K562 (cell line): ENCODE data around the gene CBFA2T2. TPM values are rescaled to one million over a fixed set of nuclear protein-coding genes. Genes with fewer than 3 reads are reported as not detected.

Experiments used
- ATAC-seq: fragments of 200-7000 bp; cut with Tn5 transposase; 3 replicates; pipeline ENCODE4 v1.9.1; 2020; ENCODE audit warnings: moderate library complexity
- BruUV-seq: library from RNA; stranded (reverse); fragments of 400-500 nt; replicated peaks from 2 replicates; lab custom pipeline; 2021; lab: Mats Ljungman, UMichigan
- CTCF ChIA-PET: fragments of 300-600 bp; formaldehyde crosslinking; extraction: SDS; loops from one replicate; lab custom pipeline; 2021; ENCODE audit warnings: low intra/inter-chr PET ratio; lab: Yijun Ruan, JAX
- POLR2A ChIA-PET: fragments of 300-600, 350-650 bp; sonication (Branson Sonifier 250); formaldehyde crosslinking; extraction: SDS; loops from one replicate; lab custom pipeline; 2021; ENCODE audit warnings: antibody characterized with exemption, inconsistent platforms; lab: Yijun Ruan, JAX
- DNase-seq, 4 experiments: peaks; one replicate each; pipeline versions ENCODE4 v3.0.0 to v3.0.0-alpha.2; 2011 to 2018; ENCODE audit warnings: low spot score in 3 of 4, mixed read lengths in 3 of 4; ENCODE audit errors: extremely low read depth in 1 of 4
- FAIRE-seq: peaks from 2 replicates; lab custom pipeline; 2011; peaks lifted over from hg19 to GRCh38; lab: Jason Lieb, UNC
- H2AFZ ChIP-seq: 2 replicates; pipeline ENCODE4 v1.6.0; 2011; ENCODE audit warnings: low read depth, low read length, control low read depth, inconsistent platforms
- H3K27ac ChIP-seq: fragments of 200-600 bp; 3 replicates; pipeline ENCODE4 v1.8.0; 2011; ENCODE audit warnings: low read depth, mild to moderate bottlenecking, control low read depth, inconsistent platforms, low read length, moderate library complexity, mixed read lengths; ENCODE audit errors: extremely low read depth
- H3K27me3 ChIP-seq, 2 experiments: fragments of 300-600 bp in 1 of 2; 2 replicates in 1 of 2; 3 replicates in 1 of 2; pipeline versions ENCODE4 v1.6.0 to v1.8.0; 2011; ENCODE audit warnings: inconsistent platforms in 2 of 2, low read length in 2 of 2, mild to moderate bottlenecking in 1 of 2, mixed read lengths in 1 of 2, moderate library complexity in 1 of 2; ENCODE audit not compliant: control insufficient read depth in 2 of 2, insufficient read depth in 2 of 2
- H3K36me3 ChIP-seq: fragments of 300-600 bp; 3 replicates; pipeline ENCODE4 v1.8.0; 2011; ENCODE audit warnings: mild to moderate bottlenecking, low read length, inconsistent platforms; ENCODE audit not compliant: control insufficient read depth, insufficient read depth
- H3K4me1 ChIP-seq, 2 experiments: fragments of 200-600 bp in 1 of 2; replicated peaks in 1 of 2; 2 replicates in 1 of 2; 3 replicates in 1 of 2; pipeline versions ENCODE4 v1.5.1 to v1.8.0; 2011; ENCODE audit warnings: inconsistent platforms in 2 of 2, low read length in 2 of 2, mild to moderate bottlenecking in 1 of 2, mixed read lengths in 1 of 2, moderate library complexity in 1 of 2; ENCODE audit not compliant: control insufficient read depth in 2 of 2, insufficient read depth in 2 of 2
- H3K4me2 ChIP-seq: 2 replicates; pipeline ENCODE4 v1.6.1; 2011; ENCODE audit warnings: low read length, control low read depth, inconsistent platforms, mixed read lengths; ENCODE audit not compliant: insufficient read depth
- H3K4me3 ChIP-seq: fragments of 200-600 bp; sonication (generic), shearing (Covaris generic); 2 replicates; pipeline ENCODE4 v1.5.1; 2016; ENCODE audit warnings: control low read depth, inconsistent platforms
- H3K79me2 ChIP-seq: fragments of 200-600 bp; 3 replicates; pipeline ENCODE4 v1.8.0; 2011; ENCODE audit warnings: low read length, inconsistent platforms; ENCODE audit not compliant: control insufficient read depth, insufficient read depth
- H3K9ac ChIP-seq, 2 experiments: 2 replicates each; pipeline versions ENCODE4 v1.6.0 to v1.6.1; 2011; ENCODE audit warnings: low read depth in 2 of 2, low read length in 2 of 2, control low read depth in 1 of 2, inconsistent platforms in 1 of 2, mild to moderate bottlenecking in 1 of 2, mixed read lengths in 1 of 2; ENCODE audit not compliant: insufficient read depth in 1 of 2
- H3K9me1 ChIP-seq: one replicate; pipeline ENCODE4 v1.6.0; 2011; ENCODE audit warnings: inconsistent platforms, mild to moderate bottlenecking, low read length, moderate library complexity; ENCODE audit not compliant: control insufficient read depth, insufficient read depth
- H3K9me3 ChIP-seq: replicated peaks from 2 replicates; pipeline ENCODE4 v1.5.1; 2011; ENCODE audit warnings: low read depth, low read length, inconsistent platforms; ENCODE audit not compliant: control insufficient read depth, insufficient read depth
- H4K20me1 ChIP-seq: replicated peaks from 2 replicates; pipeline ENCODE4 v1.6.1; 2011; ENCODE audit warnings: low read length, inconsistent platforms, mixed read lengths; ENCODE audit not compliant: control insufficient read depth, insufficient read depth
- CBFA2T3 ChIP-seq: fragments of 450-650 bp; IDR thresholded peaks from 2 replicates; pipeline ENCODE4 v1.6.1; 2017
- CBX1 ChIP-seq: sonication (generic); IDR thresholded peaks from 2 replicates; pipeline ENCODE4 v1.6.1; 2016; ENCODE audit warnings: antibody characterized with exemption, low read depth, mild to moderate bottlenecking
- CC2D1A ChIP-seq: fragments of 450-650 bp; IDR thresholded peaks from 2 replicates; pipeline ENCODE4 v1.6.1; 2017; ENCODE audit warnings: mild to moderate bottlenecking
- EGR1 ChIP-seq: fragments of 450-650 bp; conservative IDR thresholded peaks from 2 replicates; pipeline ENCODE4 v1.6.1; 2017; ENCODE audit warnings: mild to moderate bottlenecking
- FUS ChIP-seq: fragments of 200-400 bp; formaldehyde crosslinking; optimal IDR thresholded peaks from 2 replicates; pipeline ENCODE3; 2017; ENCODE audit warnings: low read depth, low read length
- HMGN3 ChIP-seq: IDR thresholded peaks from 2 replicates; pipeline ENCODE4 v1.6.1; 2011; ENCODE audit warnings: borderline replicate concordance, low read depth, mild to moderate bottlenecking, mixed read lengths, low read length; ENCODE audit not compliant: insufficient read length; ENCODE audit errors: extremely low read depth
- KHSRP ChIP-seq: fragments of 450-650 bp; IDR thresholded peaks from 2 replicates; pipeline ENCODE4 v1.6.1; 2017
- NR2C1 ChIP-seq, 2 experiments: fragments of 450-650 bp; IDR thresholded peaks; 2 replicates each; pipeline ENCODE4 v1.6.1; 2017; ENCODE audit warnings: mild to moderate bottlenecking in 2 of 2, antibody characterized with exemption in 1 of 2, inconsistent platforms in 1 of 2, missing compliant biosample characterization in 1 of 2, missing genetic modification characterization in 1 of 2
- TCF3 ChIP-seq: sonication (generic); formaldehyde crosslinking; IDR thresholded peaks from 2 replicates; pipeline ENCODE4 v1.4.0; 2020; ENCODE audit warnings: mild to moderate bottlenecking, missing genetic modification reagents
- ZFP30 ChIP-seq: fragments of 250-450 bp; sonication (Bioruptor Pico); IDR thresholded peaks from 2 replicates; pipeline ENCODE4 v1.8.0; 2022; ENCODE audit warnings: moderate library complexity, mild to moderate bottlenecking, inconsistent platforms, borderline replicate concordance
- WGBS: fragments of 100-300 bp; shearing (Covaris generic); methylation state at CpG from one replicate; pipeline ENCODE4 v1.1.6; 2016; ENCODE audit warnings: low coverage, mixed read lengths; ENCODE audit not compliant: insufficient coverage; ENCODE audit errors: missing lambda C conversion rate; 5-methylcytosine and 5-hydroxymethylcytosine counted together
- in situ Hi-C: fragments of 300-500 bp; cut with MboI; formaldehyde crosslinking; loops from 4 replicates; pipeline ENCODE4 v1.15.0; 2018; ENCODE audit warnings: inconsistent platforms, mixed read lengths
- intact Hi-C: fragments of 100-400 bp; cut with micrococcal nuclease; formaldehyde crosslinking; loops from 2 replicates; pipeline ENCODE4 v1.14.2; 2022
- polyA plus RNA-seq, 8 experiments: library from polyadenylated mRNA; depleted of rRNA in 4 of 8; stranded (reverse) in 5 of 8; unstranded in 3 of 8; fragments of >200 nt; fragmentation: Nextera tagmentation in 2 of 8; fragmentation: Illumina TruSeq in 1 of 8; extraction: Ambion mirVana in 2 of 8; extraction: Trizol in 1 of 8; gene quantifications; 2 replicates each; pipeline versions ENCODE4 v1.2.1 to v1.2.3, GENCODE V29; 2011 to 2014; ENCODE audit warnings: inconsistent platforms in 1 of 8, missing spikeins in 1 of 8
- total RNA-seq, 7 experiments: library from RNA; depleted of rRNA in 6 of 7; stranded (reverse); fragments of >200 nt in 6 of 7; fragmentation: Illumina TruSeq in 2 of 7; extraction: Trizol in 2 of 7; gene quantifications; 2 replicates each; pipeline versions ENCODE4 v1.2.1 to v1.2.3, GENCODE V29; 2011 to 2021; ENCODE audit warnings: low replicate concordance in 1 of 7

CBFA2T2 gene
- total and polyA plus RNA-seq, 9 of the 15 experiments (the other 6 are each of a cell fraction or from before 2014, with no cell fraction given), result 0.27 to 9.6 (median 5.8) TPM

- no peaks in the 10 kb centered on the region for H3K36me3 ChIP-seq
Measured at GRCh38 chr20:33600981-33601380, 111.1 kb downstream of the CBFA2T2 start.

GRCh38 chr20:33601861-33602260, 112.0 kb downstream of the CBFA2T2 start:
- in situ Hi-C loops, result no loop called here
- no peak for DNase-seq
- H3K36me3 ChIP-seq, result 0 out of 3 replicates have a peak, but pooled peaks cover under 1% of the 10 kb centered on the region
- H3K4me3 ChIP-seq, result no peak overlapping the region
- 0 out of 3 replicates have a peak, but pooled peaks cover 2% of the 10 kb centered on the region for H3K79me2 ChIP-seq
- POLR2A ChIA-PET, result interaction anchor here (0.6 kb wide), 1 partner anchor 28 kb away, joined by 3 read pairs; no protein-coding TSS in a partner anchor
- TF ChIP-seq NR2C1 (IDR thresholded peaks at IDR 0.05), result no peak
- TF ChIP-seq NR2C1 (tag; IDR thresholded peaks at IDR 0.05), result no peak
- H2AFZ ChIP-seq, result no peak overlapping the region
- no TSS peak for BruUV-seq
- H4K20me1 ChIP-seq, result no peaks in the 10 kb centered on the region
- WGBS, result 75% methylated on average over 5 of the region's 5 CpGs
- H3K27ac ChIP-seq, result no peak overlapping the region
- H3K27me3 ChIP-seq, result no peaks in the 10 kb centered on the region
- no peak for ATAC-seq
- intact Hi-C loops, result no loop called here
- no peak overlapping the region for H3K4me2 ChIP-seq
- CTCF ChIA-PET, result interaction anchor here (0.7 kb wide), 1 partner anchor 239 kb away, joined by 3 read pairs; no protein-coding TSS in a partner anchor
- no peaks in the 10 kb centered on the region for H3K9me1 ChIP-seq
- FAIRE-seq, result no peak
- H3K9me3 ChIP-seq, result no peaks in the 10 kb centered on the region
- H3K9ac ChIP-seq, result no peak overlapping the region
- H3K4me1 ChIP-seq, result peaks cover 0 to 5% of the 10 kb centered on the region in 2 experiments; a peak in 2 of 5 replicates

More at GRCh38 chr20:33600981-33601380, 111.1 kb downstream of the CBFA2T2 start:
- Histone ChIP-seq H3K4me3 (no peak overlapping the region), H3K9me1 (no peaks in the 10 kb centered on the region), H3K79me2 (0 out of 3 replicates have a peak, but pooled peaks cover 2% of the 10 kb centered on the region), H4K20me1 (no peaks in the 10 kb centered on the region), H3K4me1 (peaks cover 0 to 5% of the 10 kb centered on the region in 2 experiments; a peak in 2 of 5 replicates), H2AFZ (no peak overlapping the region), H3K27me3 (no peaks in the 10 kb centered on the region), H3K9ac (no peak overlapping the region), H3K4me2 (no peak overlapping the region), H3K27ac (no peak overlapping the region)
- intact Hi-C loops, result no loop called here
- 81% methylated on average over 8 of the region's 8 CpGs for WGBS
- no TSS peak for BruUV-seq
- CTCF ChIA-PET, result interaction anchor here (0.7 kb wide), 1 partner anchor 239 kb away, joined by 3 read pairs; no protein-coding TSS in a partner anchor
- in situ Hi-C loops, result no loop called here
- ATAC-seq (no peak), DNase-seq (no peak)
- POLR2A ChIA-PET, result interaction anchor here (0.6 kb wide), 1 partner anchor 29 kb away, joined by 3 read pairs; no protein-coding TSS in a partner anchor
- TF ChIP-seq CBFA2T3 (peak; percentile 40), HMGN3 (no peak), TCF3 (CRISPR knock-in tag) (0 out of 2 replicates have a peak, but pooled peaks have one; percentile 21), ZFP30 (CRISPR knock-in tag) (no peak), KHSRP (no peak), FUS (no peak), CC2D1A (no peak), CBX1 (no peak), EGR1 (peak; percentile 77)
- TF ChIP-seq, all 486 proteins: peak for 3
- H3K9me3 ChIP-seq, result no peaks in the 10 kb centered on the region
- no peak for FAIRE-seq
